ENCODE data around the gene GDF10. TPM values are rescaled to one million over a fixed set of nuclear protein-coding genes. Genes with fewer than 3 reads are reported as not detected.

Gene GDF10
- total and polyA plus RNA-seq, 2 of the 8 experiments (the other 6 are each of a cell fraction or from before 2014, with no cell fraction given), result 0.19 to 0.32 TPM

DNA sequence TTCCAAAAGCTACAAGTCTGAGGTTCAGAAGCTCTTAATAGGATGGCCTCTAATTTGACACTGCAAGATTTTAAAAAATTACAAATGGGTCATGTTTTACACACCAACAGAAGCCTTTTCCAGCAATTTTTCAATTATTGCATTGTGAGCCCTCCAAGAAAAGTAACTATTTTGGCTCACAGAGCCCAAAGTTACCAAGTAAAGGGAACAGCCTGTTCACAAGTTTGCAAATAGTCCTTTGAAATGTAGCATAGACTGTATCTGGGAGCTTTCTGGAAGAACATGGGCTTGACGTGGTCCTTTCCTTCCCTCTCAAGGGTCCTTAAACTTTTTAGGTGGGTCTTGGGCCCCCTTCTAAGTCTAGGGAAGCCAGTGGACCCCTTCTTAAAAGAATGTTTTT lies 1.3 kb upstream of the GDF10 start:
- H2BK5ac ChIP-seq (ENCODE audit: low read depth, low read length), result no peak overlapping the region
- no peak overlapping the region for H4K5ac ChIP-seq (ENCODE audit: insufficient read length, low read depth, low read length)
- H3K14ac ChIP-seq (ENCODE audit: insufficient read length), result no peak overlapping the region
- H3K23ac ChIP-seq (ENCODE audit: insufficient read length), result no peak overlapping the region
- FAIRE-seq (no peak), DNase-seq (ENCODE audit: low read depth in 1 of 2, low spot score in 2 of 2) (no peak)
- 67% methylated on average over 1 of the region's 1 CpG; no CpG with 5 or more reads in 1 of the 2 experiments for WGBS, 2 experiments (ENCODE audit: extremely low coverage in 1 of 2, insufficient coverage in 1 of 2, insufficient read length in 1 of 2, insufficient replicate concordance in 2 of 2, low coverage in 1 of 2, low lambda C conversion rate in 2 of 2, missing lambda C conversion rate in 1 of 2)
- H3K18ac ChIP-seq (ENCODE audit: extremely low read depth, low read length), result no peak overlapping the region
- no peak overlapping the region for H4K8ac ChIP-seq (ENCODE audit: extremely low read depth, insufficient read depth, low read length)
- no peak overlapping the region for H4K91ac ChIP-seq (replicated peaks; ENCODE audit: insufficient read length, low read length)
- peaks cover 11% of the 10 kb centered on the region; the same call in 1 of the 2 replicates for H3K23me2 ChIP-seq (ENCODE audit: low read depth, low read length)
- no peak overlapping the region for H3K9ac ChIP-seq (replicated peaks in 1 of 4; ENCODE audit: extremely low read depth in 1 of 4, low read depth in 3 of 4, low read length in 3 of 4)
- no peak overlapping the region for H2BK20ac ChIP-seq (ENCODE audit: low read length)
- H3K79me1 ChIP-seq (ENCODE audit: low read depth, low read length), result no peaks in the 10 kb centered on the region
- CTCF ChIA-PET (ENCODE audit: partially characterized antibody), result interaction anchor here (0.9 to 4.3 kb wide), 7 partner anchors 9 to 251 kb away, joined by 3 to 24 read pairs (median 6); no protein-coding TSS in a partner anchor
- POLR2A ChIA-PET (ENCODE audit: partially characterized antibody), result no interaction called here
- H3K4me3 ChIP-seq (ENCODE audit: extremely low read depth in 1 of 4, insufficient read depth in 2 of 4, low read depth in 3 of 4, low read length in 4 of 4), result no peak overlapping the region
- no peak overlapping the region for H3K27ac ChIP-seq (ENCODE audit: low read depth, low read length)
- no peak overlapping the region for H2AFZ ChIP-seq (ENCODE audit: low read length)
- H2AK5ac ChIP-seq (ENCODE audit: low read depth, low read length), result no peak overlapping the region
- H2BK120ac ChIP-seq (replicated peaks; ENCODE audit: low read depth, low read length), result no peak overlapping the region
- peaks cover 0 to 4% (median 2%) of the 10 kb centered on the region in 4 experiments; a peak in 1 of 7 replicates for H3K4me1 ChIP-seq (replicated peaks in 1 of 4; ENCODE audit: control insufficient read depth in 3 of 4, insufficient read depth in 4 of 4, low read length in 3 of 4)
- H3K36me3 ChIP-seq (ENCODE audit: control insufficient read depth in 2 of 4, insufficient read depth in 4 of 4, low read length in 3 of 4), result no peaks in the 10 kb centered on the region
- no peak overlapping the region for H2BK12ac ChIP-seq (ENCODE audit: low read depth, low read length)
- H3K79me2 ChIP-seq (ENCODE audit: control insufficient read depth in 1 of 2, insufficient read depth in 2 of 2, low read length in 2 of 2), result no peaks in the 10 kb centered on the region
- no peak overlapping the region for H3K56ac ChIP-seq (replicated peaks; ENCODE audit: insufficient read length, low read depth, low read length)
- no peak overlapping the region for H3K4ac ChIP-seq (replicated peaks; ENCODE audit: insufficient read length, low read depth, low read length)
- H4K20me1 ChIP-seq (replicated peaks in 1 of 2; ENCODE audit: control insufficient read depth in 1 of 2, insufficient read depth in 2 of 2, low read length in 2 of 2), result no peaks in the 10 kb centered on the region
- no peak overlapping the region for H3K4me2 ChIP-seq (ENCODE audit: insufficient read depth in 1 of 2, low read depth in 2 of 2, low read length in 2 of 2)
- peaks cover 4 to 42% (median 34%) of the 10 kb centered on the region in 4 experiments for H3K27me3 ChIP-seq (replicated peaks in 1 of 4; ENCODE audit: control insufficient read depth in 3 of 4, extremely low read depth in 1 of 4, insufficient read depth in 3 of 4, low read length in 3 of 4)
- no peaks in the 10 kb centered on the region for H3K9me3 ChIP-seq (ENCODE audit: insufficient read depth in 2 of 2, low read depth in 1 of 2, low read length in 1 of 2)
- no peak overlapping the region for H2BK15ac ChIP-seq (ENCODE audit: low read length)
- no peak for TF ChIP-seq RAD21 (IDR thresholded peaks at IDR 0.05 in 1 of 2, conservative IDR thresholded peaks at IDR 0.05 in 1 of 2; ENCODE audit: low read depth in 2 of 2, low read length in 2 of 2)
- no peak for TF ChIP-seq RXRA (IDR thresholded peaks at IDR 0.05; ENCODE audit: insufficient read depth, low read depth, low read length)
- TF ChIP-seq JUN (IDR thresholded peaks at IDR 0.05; ENCODE audit: low read depth, low read length), result no peak
